Astrocyte of the cerebellum (primary cell): ENCODE measurements around the gene ZNF75A.

Experiments
- DNase-seq: peaks from one replicate; pipeline ENCODE4 v3.0.0-alpha.2; 2011; ENCODE audit warnings: low read depth
- H3K4me3 ChIP-seq: 2 replicates; pipeline ENCODE4 v1.5.1; 2011; ENCODE audit warnings: mild to moderate bottlenecking, low read depth, low read length, moderate library complexity
- in situ Hi-C: cut with HindIII; loops from 2 replicates; pipeline ENCODE4 v1.10.0; 2017; ENCODE audit warnings: low sequenced_read_pairs
- TF ChIP-seq, protein P1 (sequence below): IDR thresholded peaks from 2 replicates; pipeline ENCODE4 v1.5.1; 2012; ENCODE audit warnings: low read length, low read depth, moderate library complexity, mild to moderate bottlenecking; ENCODE audit errors: missing control alignments

ZNF75A gene

DNA sequence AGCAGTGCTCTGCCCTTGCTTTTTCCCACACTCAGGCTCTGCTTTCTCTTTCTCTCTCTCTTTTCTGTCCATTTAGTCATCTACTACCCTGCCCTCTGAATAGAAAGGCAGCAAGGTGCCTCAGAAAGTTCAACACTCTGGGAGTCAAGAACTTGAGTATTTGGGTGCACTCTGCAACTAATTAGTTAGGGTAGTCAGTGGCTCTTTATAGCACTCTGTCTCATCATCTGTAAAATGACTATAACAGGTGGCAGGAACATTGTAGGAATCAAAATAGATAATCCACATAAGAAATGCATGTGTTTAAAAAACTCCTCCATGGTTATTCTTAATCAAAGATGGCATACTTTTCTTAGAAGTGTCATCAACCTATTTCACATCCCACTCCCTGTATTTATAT is 57.6 kb downstream of the ZNF75A start:
- in situ Hi-C loops, result no loop called here
- no peak overlapping the region for H3K4me3 ChIP-seq
- TF ChIP-seq, protein P1, sequence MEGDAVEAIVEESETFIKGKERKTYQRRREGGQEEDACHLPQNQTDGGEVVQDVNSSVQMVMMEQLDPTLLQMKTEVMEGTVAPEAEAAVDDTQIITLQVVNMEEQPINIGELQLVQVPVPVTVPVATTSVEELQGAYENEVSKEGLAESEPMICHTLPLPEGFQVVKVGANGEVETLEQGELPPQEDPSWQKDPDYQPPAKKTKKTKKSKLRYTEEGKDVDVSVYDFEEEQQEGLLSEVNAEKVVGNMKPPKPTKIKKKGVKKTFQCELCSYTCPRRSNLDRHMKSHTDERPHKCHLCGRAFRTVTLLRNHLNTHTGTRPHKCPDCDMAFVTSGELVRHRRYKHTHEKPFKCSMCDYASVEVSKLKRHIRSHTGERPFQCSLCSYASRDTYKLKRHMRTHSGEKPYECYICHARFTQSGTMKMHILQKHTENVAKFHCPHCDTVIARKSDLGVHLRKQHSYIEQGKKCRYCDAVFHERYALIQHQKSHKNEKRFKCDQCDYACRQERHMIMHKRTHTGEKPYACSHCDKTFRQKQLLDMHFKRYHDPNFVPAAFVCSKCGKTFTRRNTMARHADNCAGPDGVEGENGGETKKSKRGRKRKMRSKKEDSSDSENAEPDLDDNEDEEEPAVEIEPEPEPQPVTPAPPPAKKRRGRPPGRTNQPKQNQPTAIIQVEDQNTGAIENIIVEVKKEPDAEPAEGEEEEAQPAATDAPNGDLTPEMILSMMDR, result no peak
- no peak for DNase-seq

- TF ChIP-seq, protein P1, result no peak
- no peak for DNase-seq
- H3K4me3 ChIP-seq, result no peak overlapping the region
- in situ Hi-C loops, result no loop called here
These were observed 58.5 kb downstream of the ZNF75A start for GRCh38 chr16:3363793-3364192.

GRCh38 chr16:3364774-3365427 is 59.6 kb downstream of the ZNF75A start:
- in situ Hi-C loops, result no loop called here
- TF ChIP-seq, protein P1, result no peak
- H3K4me3 ChIP-seq, result peak overlapping the region; percentile 48
- peak; percentile 76 for DNase-seq
